ENCODE measurements around the gene IL26. TPM values are rescaled to one million over a fixed set of nuclear protein-coding genes. Genes with fewer than 3 reads are reported as not detected.

The IL26 gene
- total and polyA plus RNA-seq, 2 donors (not counting 3 experiments of a cell fraction or from before 2014, with no cell fraction given): not detected

DNA sequence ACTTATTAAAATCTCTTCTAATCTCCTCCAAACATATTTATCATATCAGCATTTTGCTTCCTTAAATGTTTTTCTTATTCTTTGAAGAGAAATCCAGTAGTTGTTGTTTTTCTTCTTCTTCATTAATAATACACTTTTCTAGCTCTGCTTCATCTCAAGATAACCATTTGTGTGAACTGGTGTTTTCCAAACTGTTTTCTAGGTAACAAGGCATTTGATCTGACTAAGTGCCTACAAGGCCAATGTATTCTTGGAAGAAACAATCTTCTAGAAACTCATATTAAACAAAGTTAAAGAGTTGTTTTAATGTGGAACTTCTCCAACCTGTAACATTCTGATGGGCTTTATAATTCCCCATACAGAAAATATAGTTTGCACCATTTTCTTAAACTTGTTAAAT, 35.3 kb downstream of the IL26 start:
- Histone ChIP-seq H3K4me3 (replicated peaks in 1 of 3; ENCODE audit: insufficient read depth in 1 of 3, low read depth in 1 of 3, low read length in 3 of 3) (no peak overlapping the region), H3K9me3 (replicated peaks; ENCODE audit: control insufficient read depth, insufficient read depth, low read length) (no peaks in the 10 kb centered on the region), H2AFZ (ENCODE audit: low read depth, low read length) (no peak overlapping the region), H3K4me2 (ENCODE audit: insufficient read depth, low read length) (no peak overlapping the region), H3K27ac (ENCODE audit: insufficient read depth, low read depth, low read length) (no peak overlapping the region), H3K79me2 (ENCODE audit: control insufficient read depth, insufficient read depth, low read length) (no peaks in the 10 kb centered on the region), H3K36me3 (ENCODE audit: control insufficient read depth in 2 of 2, extremely low read depth in 1 of 2, insufficient read depth in 2 of 2, low read length in 2 of 2) (no peaks in the 10 kb centered on the region), H3K9ac (replicated peaks; ENCODE audit: extremely low read depth, insufficient read depth, low read length) (no peak overlapping the region), H3K27me3 (ENCODE audit: control insufficient read depth in 2 of 2, insufficient read depth in 2 of 2, low read length in 2 of 2) (peaks cover 0 to 2% of the 10 kb centered on the region in 2 experiments), H3K4me1 (ENCODE audit: control insufficient read depth, extremely low read depth, insufficient read depth, low read length) (no peaks in the 10 kb centered on the region), H3K9me1 (replicated peaks; ENCODE audit: control insufficient read depth, extremely low read depth, insufficient read depth, low read length) (no peaks in the 10 kb centered on the region), H4K20me1 (replicated peaks; ENCODE audit: control insufficient read depth, extremely low read depth, insufficient read depth, low read length) (no peaks in the 10 kb centered on the region)
- FAIRE-seq (no peak), DNase-seq (ENCODE audit: low read depth, low spot score) (no peak)
- TF ChIP-seq JUN (IDR thresholded peaks at IDR 0.05; ENCODE audit: borderline replicate concordance, insufficient read depth, insufficient read length, low read depth) (no peak), POLR2A (IDR thresholded peaks at IDR 0.05; ENCODE audit: low read depth, low read length) (no peak), FOS (IDR thresholded peaks at IDR 0.05; ENCODE audit: borderline replicate concordance, insufficient read depth, low read length) (no peak), GATA2 (IDR thresholded peaks at IDR 0.05; ENCODE audit: insufficient read depth, insufficient read length, low read depth, low read length) (no peak), MYC (IDR thresholded peaks at IDR 0.05; ENCODE audit: low read depth, low read length) (no peak), EZH2 (IDR thresholded peaks at IDR 0.05; ENCODE audit: borderline replicate concordance, low read depth, low read length, severe bottlenecking) (no peak), POLR2AphosphoS5 (IDR thresholded peaks at IDR 0.05; ENCODE audit: insufficient read depth, low read depth, low read length) (no peak)
- TF ChIP-seq, protein P1, sequence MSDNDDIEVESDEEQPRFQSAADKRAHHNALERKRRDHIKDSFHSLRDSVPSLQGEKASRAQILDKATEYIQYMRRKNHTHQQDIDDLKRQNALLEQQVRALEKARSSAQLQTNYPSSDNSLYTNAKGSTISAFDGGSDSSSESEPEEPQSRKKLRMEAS (IDR thresholded peaks at IDR 0.05; ENCODE audit: insufficient read depth, insufficient read length): no peak
- TF ChIP-seq, protein P2, sequence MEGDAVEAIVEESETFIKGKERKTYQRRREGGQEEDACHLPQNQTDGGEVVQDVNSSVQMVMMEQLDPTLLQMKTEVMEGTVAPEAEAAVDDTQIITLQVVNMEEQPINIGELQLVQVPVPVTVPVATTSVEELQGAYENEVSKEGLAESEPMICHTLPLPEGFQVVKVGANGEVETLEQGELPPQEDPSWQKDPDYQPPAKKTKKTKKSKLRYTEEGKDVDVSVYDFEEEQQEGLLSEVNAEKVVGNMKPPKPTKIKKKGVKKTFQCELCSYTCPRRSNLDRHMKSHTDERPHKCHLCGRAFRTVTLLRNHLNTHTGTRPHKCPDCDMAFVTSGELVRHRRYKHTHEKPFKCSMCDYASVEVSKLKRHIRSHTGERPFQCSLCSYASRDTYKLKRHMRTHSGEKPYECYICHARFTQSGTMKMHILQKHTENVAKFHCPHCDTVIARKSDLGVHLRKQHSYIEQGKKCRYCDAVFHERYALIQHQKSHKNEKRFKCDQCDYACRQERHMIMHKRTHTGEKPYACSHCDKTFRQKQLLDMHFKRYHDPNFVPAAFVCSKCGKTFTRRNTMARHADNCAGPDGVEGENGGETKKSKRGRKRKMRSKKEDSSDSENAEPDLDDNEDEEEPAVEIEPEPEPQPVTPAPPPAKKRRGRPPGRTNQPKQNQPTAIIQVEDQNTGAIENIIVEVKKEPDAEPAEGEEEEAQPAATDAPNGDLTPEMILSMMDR (IDR thresholded peaks at IDR 0.05; ENCODE audit: extremely low read depth in 1 of 2, insufficient read depth in 1 of 2, low read depth in 1 of 2, low read length in 2 of 2): no peak
- ChIA-PET CTCF (no interaction called here), POLR2A (no interaction called here)
- intact Hi-C loops (cut with micrococcal nuclease): no loop called here
- BruUV-seq (replicated peaks): no TSS peak
- dilution Hi-C loops (cut with MboI; ENCODE audit: extremely low pct_ligation_motif_present, low sequenced_read_pairs): no loop called here
